GM13977 (cell line): ENCODE results near the gene MAP3K2.
A peak's percentile ranks its signal among the peaks of the same experiment; 100 is the strongest.

Experiments
- DNase-seq: peaks from one replicate; pipeline ENCODE4 v3.0.0; 2012; ENCODE audit warnings: low spot score
- CTCF ChIP-seq: IDR thresholded peaks from 2 replicates; pipeline ENCODE4 v1.5.1; 2012; ENCODE audit warnings: mild to moderate bottlenecking, control low read depth; ENCODE audit not compliant: insufficient read depth; ENCODE audit errors: extremely low read depth, missing control alignments
- in situ Hi-C: fragments of 300-500 bp; cut with MboI; formaldehyde crosslinking; loops from one replicate; pipeline ENCODE4 v1.12.0; 2022; ENCODE audit warnings: low sequenced_read_pairs, low pct_unique_long_range_greater_than_20kb, mixed read lengths, inconsistent platforms; ENCODE audit not compliant: unreplicated experiment

The MAP3K2 gene

DNA sequence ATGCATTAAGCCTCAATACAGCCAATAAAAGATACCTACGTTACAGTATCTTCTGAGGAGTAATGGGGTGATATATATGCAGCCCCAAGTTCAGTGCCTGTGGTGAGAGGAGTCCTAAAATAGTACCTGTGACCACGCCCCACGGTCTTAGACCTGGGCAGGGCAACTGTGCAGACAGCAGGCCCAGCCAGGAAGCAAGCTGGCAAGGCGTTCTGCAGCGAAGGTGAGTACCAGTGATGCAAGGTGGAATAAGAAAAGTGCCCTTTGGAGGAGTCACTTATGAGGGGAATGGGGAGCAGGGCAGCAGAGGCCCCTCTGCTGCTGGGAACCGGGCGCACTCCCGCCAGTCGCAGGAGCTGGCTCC is 12.7 kb upstream of the MAP3K2 start:
- in situ Hi-C loops = no loop called here
- no peak for DNase-seq
- no peak for TF ChIP-seq CTCF

DNA sequence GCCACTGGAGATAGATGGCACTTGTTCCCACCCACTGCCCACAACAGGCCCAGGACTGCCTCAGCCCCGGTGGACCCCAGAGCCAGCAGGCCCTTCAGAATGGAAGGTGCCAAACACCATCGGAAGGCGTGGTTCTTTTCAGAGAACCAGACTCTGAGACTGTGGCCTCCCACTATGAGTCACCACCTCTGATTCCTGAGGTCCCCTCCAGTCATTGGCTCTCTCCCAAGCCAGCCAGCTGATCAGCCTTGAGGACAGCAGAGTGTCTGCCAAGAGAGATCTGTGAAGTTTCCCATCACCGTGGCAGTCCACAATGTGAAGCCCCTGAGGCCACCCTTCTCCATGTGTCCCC is 10.4 kb upstream of the MAP3K2 start:
- DNase-seq = peak; percentile 62
- in situ Hi-C loops = no loop called here
- TF ChIP-seq CTCF = no peak

DNA sequence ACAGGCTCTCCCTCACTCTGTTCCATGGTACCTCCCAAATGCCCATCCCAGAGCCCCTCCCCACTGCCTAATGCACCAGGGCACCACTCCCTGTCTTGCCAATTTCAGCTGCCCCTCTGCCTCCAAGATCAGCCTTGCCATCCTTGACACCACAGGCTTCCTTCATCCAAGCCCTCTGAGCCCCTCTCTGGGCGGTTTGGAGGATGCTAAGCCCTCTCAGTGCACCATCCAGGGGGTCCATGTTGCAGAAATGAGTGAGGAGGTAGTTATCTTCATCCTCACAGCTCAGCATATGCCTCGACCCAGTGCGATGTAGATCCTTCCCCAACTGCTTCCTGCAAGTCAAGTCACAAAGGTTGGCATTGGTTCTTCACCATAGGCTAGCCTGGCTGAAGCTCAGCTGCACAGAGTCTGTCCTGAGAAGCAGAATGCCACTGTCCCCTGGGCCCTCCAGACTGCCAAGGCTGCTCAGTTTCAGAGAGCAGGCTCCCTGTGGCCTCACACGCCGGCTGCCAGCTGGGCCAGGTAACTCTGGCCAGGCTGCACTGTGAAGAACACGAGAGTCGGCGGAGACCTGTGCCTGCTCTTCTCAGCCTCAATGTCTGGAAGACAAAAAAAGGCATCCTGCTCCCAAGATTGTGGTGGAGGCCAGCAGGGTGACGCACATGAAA is 9.9 kb upstream of the MAP3K2 start:
- DNase-seq = no peak
- in situ Hi-C loops = no loop called here
- no peak for TF ChIP-seq CTCF

GRCh38 chr2:127394492-127394891 is 6.7 kb upstream of the MAP3K2 start:
- no peak for DNase-seq
- no peak for TF ChIP-seq CTCF
- in situ Hi-C loops = no loop called here

DNA sequence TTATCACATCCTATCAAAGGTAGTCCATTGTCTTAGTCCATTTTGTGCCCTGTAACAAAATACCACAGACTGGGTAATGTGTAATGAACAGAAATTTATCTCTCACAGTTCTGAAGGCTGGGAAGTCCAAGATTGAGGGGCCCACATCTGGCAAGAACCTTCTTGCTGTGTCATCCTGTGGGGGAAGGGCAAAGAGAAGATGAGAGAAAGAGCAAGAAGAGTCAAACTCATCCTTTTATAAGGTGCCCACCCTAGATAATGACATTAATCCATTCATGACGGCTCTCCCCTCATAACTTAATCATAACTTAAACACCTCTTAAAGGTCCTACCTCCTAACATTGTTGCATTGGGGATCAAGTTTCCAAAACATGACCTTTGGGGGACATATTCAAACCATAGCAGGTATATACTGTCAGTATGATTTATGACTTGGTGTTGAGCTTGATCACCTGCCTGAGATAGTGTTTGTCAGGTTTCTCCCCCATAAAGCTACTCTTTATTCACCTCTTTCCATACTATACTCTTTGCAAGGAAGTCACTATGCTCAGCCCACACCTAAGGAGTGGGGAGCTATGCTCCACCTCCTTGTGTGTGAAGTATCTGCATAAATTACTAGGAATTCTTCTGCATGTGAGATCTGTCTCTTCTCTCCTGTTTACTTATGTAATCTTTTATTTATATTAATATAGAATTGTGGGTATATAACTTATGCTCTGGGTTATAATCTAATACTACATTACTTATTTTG is 5.2 kb upstream of the MAP3K2 start:
- in situ Hi-C loops = no loop called here
- no peak for TF ChIP-seq CTCF
- DNase-seq = no peak

DNA sequence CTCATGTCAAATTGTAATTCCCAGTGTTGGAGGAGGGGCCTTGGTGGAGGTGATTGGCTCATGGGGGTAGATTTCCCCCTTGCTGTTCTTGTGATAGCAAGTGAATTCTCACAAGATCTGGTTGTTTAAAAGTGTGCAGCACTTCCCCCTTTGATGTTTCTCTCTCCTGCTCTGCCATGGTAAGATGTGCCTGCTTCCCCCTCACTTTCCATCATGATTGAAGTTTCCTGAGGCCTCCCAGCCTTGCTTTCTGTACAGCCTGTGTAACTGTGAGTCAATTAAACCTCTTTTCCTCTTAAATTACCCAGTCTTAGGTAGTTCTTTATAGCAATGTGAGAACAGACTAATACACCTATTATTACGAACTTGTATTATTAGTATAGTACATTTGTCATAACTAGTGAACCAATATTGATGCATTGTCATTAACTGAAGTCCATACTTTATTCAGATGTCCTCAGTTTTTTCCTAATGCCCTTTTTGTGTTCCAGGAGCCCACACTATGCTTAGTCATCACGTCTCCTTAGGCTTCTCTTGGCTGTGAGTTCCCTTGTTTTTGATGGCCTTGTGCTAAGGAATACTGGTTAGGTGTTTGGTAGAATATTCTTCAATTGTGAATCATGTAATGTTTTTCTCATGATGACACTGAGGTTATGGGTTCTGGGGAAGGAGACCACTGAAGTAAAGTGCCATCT is 4.5 kb upstream of the MAP3K2 start:
- in situ Hi-C loops = no loop called here
- no peak for TF ChIP-seq CTCF
- no peak for DNase-seq
